ENCODE data around the gene DRP2.
"Not testable (repeated sequence)": the region's sequence is repeated elsewhere in the genome, so short reads cannot be mapped to it uniquely, and the experiment has no call there.

DRP2 gene

DNA sequence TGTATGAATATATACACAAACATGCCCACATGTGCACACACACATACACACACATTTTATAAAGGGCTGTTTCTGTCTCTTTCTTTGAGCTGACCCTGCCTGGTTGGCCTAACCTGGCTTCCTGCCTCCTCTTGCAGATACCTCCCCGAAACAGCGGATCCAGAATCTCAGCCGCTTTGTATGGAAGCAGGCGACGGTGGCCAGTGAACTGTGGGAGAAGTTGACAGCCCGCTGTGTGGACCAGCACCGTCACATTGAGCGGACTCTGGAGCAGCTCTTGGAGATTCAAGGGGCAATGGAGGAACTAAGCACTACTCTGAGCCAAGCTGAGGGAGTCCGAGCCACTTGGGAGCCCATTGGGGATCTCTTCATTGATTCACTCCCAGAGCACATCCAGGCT lies 21.9 kb downstream of the DRP2 start:
- DNase-seq (ENCODE audit: low spot score): no peak

- no peak for DNase-seq (ENCODE audit: low spot score)
These were observed 33.0 kb downstream of the DRP2 start for GRCh38 chrX:101252634-101253033.

- DNase-seq (ENCODE audit: low spot score): no peak
These were observed 38.1 kb downstream of the DRP2 start for GRCh38 chrX:101257448-101258258.

GRCh38 chrX:101258259-101258581 lies 38.6 kb downstream of the DRP2 start:
- no peak for DNase-seq (ENCODE audit: low spot score)

DNA sequence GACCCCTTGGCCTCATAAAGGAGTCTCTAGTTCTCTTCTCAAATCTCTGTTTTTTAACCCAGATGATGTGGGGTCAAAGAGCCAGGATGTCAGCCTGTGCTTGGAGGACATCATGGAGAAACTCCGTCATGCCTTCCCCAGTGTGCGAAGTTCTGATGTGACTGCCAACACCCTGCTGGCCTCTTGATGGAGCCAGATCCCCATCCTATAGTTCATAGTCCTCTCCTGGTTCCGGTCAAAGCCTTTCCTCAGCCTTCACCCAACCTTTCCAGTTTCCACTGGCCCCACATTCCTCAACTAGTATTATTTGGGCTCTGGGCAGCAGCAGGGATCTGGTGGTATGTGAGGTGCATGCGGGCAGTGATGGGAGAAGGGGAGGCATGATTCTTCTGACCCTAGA lies 40.8 kb downstream of the DRP2 start:
- DNase-seq (ENCODE audit: low spot score): no peak

DNA sequence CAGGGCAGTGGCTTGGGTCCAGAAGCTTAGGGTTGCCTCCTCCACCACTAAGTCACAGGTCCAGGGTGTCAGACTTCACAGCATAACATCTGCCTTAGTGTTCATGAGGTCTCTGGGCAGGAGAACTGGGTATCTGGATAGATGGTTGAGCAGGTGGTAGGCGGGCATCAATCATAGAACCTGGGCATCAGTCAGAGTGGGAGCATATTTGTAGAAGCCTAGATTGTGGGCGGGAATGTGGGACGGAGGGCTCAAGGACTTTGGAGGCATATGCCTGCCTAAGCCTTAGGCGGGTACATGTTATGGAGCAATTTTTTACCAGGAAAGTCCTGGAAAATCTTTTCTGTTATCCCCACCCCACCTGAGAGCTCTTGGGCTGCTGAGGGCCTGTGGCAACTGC lies 43.0 kb downstream of the DRP2 start:
- no peak for DNase-seq (ENCODE audit: low spot score)

DNA sequence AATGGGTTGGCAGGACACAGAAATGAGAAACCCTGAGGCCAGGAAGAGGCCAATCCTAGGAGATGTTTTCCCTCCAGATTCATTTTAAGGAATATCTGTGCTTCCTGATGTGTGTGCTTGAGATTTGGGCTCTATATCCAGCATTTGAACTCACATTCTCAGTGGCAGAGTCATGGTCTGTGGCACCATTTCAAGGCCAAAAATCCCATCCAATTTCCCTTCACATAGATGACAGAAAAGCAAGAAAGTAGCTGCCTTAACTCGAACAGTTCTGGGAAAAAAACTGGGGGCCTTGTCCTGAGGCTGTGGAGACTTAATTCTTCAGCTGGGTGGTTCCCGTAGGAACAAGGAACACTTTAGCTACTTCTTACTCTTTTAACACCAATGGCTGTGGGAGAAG lies 44.2 kb downstream of the DRP2 start:
- no peak for DNase-seq (ENCODE audit: low spot score)

DNA sequence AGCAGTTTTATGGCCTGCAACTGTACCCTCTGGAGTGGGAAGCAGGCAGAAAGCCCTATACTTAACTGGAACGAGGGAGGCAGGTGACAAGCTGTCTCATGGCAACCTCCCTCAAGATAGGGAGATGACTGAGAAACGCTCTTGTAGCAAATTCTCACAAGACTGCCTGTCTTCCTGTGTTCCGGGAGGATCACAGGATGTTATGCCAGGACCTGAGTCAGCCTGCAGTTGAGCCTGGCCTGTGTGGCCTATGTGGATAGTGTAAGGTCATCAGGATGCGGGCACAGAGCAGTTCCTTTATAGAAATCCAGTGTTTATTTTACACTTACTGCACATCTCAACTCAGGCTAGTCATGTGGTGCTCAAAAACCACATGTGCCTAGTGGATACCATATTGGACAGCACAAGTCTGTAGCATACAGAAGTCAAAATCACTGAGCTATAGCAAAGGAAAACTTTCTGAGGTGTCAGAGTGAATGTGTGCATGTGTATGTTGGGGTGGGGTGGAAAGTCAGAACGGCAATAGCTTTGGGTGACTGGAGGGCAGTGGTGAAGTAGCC lies 46.4 kb downstream of the DRP2 start:
- no peak for DNase-seq (ENCODE audit: low spot score)

GRCh38 chrX:101274198-101274597 lies 54.6 kb downstream of the DRP2 start:
- DNase-seq (ENCODE audit: low spot score): no peak

GRCh38 chrX:101276238-101276637 lies 56.7 kb downstream of the DRP2 start:
- DNase-seq (ENCODE audit: low spot score): no peak

GRCh38 chrX:101287402-101287801 lies 67.8 kb downstream of the DRP2 start:
- peak; percentile 27 for DNase-seq (ENCODE audit: low spot score)

GRCh38 chrX:101290957-101291603 lies 71.5 kb downstream of the DRP2 start, which contains the start of gene TAF7L:
TAF7L (minus strand) TSS chrX:101291334; CDS start chrX:101287543, 3,791 bp downstream.
- no peak for DNase-seq (ENCODE audit: low spot score)

GRCh38 chrX:101295603-101296002 lies 76.0 kb downstream of the DRP2 start:
- not testable (repeated sequence) for DNase-seq (ENCODE audit: low spot score)

DNA sequence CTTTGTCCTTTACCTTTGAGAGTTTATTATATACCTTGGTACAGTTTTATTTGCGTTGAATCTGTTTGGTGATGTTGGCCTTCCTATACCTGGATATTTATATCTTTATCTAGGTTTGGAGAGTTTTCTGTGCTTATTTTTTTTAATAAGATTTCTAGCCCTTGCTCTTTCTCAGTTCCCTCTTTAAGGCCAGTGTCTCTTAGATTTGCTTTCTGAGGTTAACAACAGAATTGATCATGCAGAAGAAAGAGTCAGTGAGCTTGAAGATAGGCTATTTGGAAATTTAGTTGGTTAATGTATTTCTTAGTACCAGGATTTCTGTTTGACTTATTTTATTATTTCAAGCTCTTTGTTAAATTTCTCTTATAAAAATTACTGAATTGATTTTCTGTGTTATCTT lies 84.2 kb downstream of the DRP2 start:
- no peak for DNase-seq (ENCODE audit: low spot score)

Data from CD4-positive, alpha-beta T cell treated with Interleukin-15 for 4 hours (primary cell).